Prostate gland (tissue), 2 donors: ENCODE results near the gene FAM229A. TPM values are rescaled to one million over a fixed set of nuclear protein-coding genes. Genes with fewer than 3 reads are reported as not detected.
"Not testable (repeated sequence)": the region's sequence is repeated elsewhere in the genome, so short reads cannot be mapped to it uniquely, and the experiment has no call there.

Experiments used
- DNase-seq: peaks from one replicate; pipeline ENCODE4 v3.0.0-alpha.2; 2019; ENCODE audit warnings: low spot score
- H3K27ac ChIP-seq, 2 donors: fragments of 200-600 bp; sonication (generic); 2 replicates each; pipeline ENCODE4 v1.5.1; 2017 to 2019
- H3K27me3 ChIP-seq: fragments of 200-600 bp; sonication (generic); replicated peaks from 2 replicates; pipeline ENCODE4 v1.5.1; 2019; ENCODE audit not compliant: insufficient read depth
- H3K36me3 ChIP-seq, 2 donors: fragments of 200-600 bp; sonication (generic); 1 replicate in 1 of 2; 2 replicates in 1 of 2; pipeline versions ENCODE4 v1.5.1 to v1.8.1; 2017 to 2019
- H3K4me1 ChIP-seq: fragments of 200-600 bp; sonication (generic); replicated peaks from 2 replicates; pipeline ENCODE4 v1.5.1; 2019
- H3K4me3 ChIP-seq, 2 donors: fragments of 200-600 bp; sonication (generic); 2 replicates each; pipeline ENCODE4 v1.5.1; 2017 to 2019
- H3K9me3 ChIP-seq: fragments of 200-600 bp; sonication (generic); 2 replicates; pipeline ENCODE4 v1.5.1; 2017
- CTCF ChIP-seq, 4 experiments: fragments of 200-600 bp in 2 of 4; fragments of 450-650 bp in 2 of 4; sonication (generic) in 2 of 4; IDR thresholded peaks; 1 replicate in 3 of 4; 2 replicates in 1 of 4; pipeline ENCODE4 v1.5.1; 2016 to 2019; ENCODE audit warnings: antibody characterized with exemption in 4 of 4, mild to moderate bottlenecking in 2 of 4, moderate library complexity in 2 of 4
- POLR2A ChIP-seq: fragments of 450-650 bp; IDR thresholded peaks from one replicate; pipeline ENCODE4 v1.6.1; 2016; ENCODE audit warnings: antibody characterized with exemption, mild to moderate bottlenecking
- POLR2AphosphoS5 ChIP-seq: sonication (generic); formaldehyde crosslinking; IDR thresholded peaks from one replicate; pipeline ENCODE4 v1.6.1; 2017; ENCODE audit warnings: antibody characterized with exemption
- WGBS: methylation state at CpG from one replicate; pipeline ENCODE4 v1.1.5; 2018; 5-methylcytosine and 5-hydroxymethylcytosine counted together
- intact Hi-C: fragments of 100-400 bp; cut with DNase I; formaldehyde crosslinking; loops from one replicate; pipeline ENCODE4 v1.14.2; 2022
- total RNA-seq, 2 donors: library from RNA; depleted of rRNA; stranded (reverse); fragments of >200 nt; gene quantifications; one replicate each; pipeline ENCODE4 v1.1.0, GENCODE V29; 2016

The FAM229A gene
- total RNA-seq, 2 donors from 2014 or later: 8.5 to 24.2 TPM

DNA sequence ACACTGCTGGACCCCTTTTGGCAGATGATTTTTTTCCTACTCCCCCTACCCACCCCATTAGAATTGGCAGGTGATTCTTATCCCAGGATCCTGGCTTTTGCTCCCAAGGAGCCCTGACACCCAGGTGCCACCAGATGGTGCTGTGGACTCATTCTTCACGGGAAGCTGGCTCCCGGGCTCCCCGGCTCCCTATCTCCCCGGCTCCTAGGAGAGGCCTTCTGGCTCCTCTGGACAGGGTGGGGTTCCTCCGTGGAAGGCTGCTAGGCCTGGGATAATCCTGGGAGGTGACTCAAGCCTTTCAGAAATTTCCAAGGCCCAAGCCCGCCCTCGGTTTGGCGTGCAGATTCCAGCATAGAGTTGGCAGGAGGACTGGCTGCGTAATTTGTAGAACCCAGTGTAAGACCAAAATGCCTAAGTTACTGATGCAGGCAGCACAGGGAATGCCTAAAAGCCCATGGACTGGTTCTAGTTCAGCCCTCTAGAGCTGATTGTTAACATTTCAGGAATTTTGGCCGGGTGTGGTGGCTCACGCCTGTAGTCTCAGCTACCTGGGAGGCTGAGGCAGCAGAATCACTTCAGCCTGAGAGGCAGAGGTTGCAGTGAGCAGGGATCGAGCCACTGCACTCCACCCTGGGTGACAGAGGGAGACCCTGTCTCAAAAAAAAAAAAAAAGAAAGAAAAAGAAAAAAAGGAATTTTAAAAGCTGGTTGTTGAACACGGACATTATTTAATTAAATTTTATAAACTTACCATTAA lies 38.8 kb upstream of the FAM229A start:
- H3K27me3 ChIP-seq: no peaks in the 10 kb centered on the region
- H3K36me3 ChIP-seq: no peaks in the 10 kb centered on the region
- peak overlapping the region in 1 of 2 donors; percentile 41 for H3K27ac ChIP-seq
- WGBS: 40% methylated on average over 13 of the region's 13 CpGs
- H3K4me1 ChIP-seq: no peaks in the 10 kb centered on the region
- H3K4me3 ChIP-seq: no peak overlapping the region
- DNase-seq: peak; percentile 72
- intact Hi-C loops: loop anchor here (10.0 kb wide), 2 partner anchors 224 to 474 kb away; partner anchors contain the start of gene FNDC5
- peak; percentile 64 to 87 (median 78) for TF ChIP-seq CTCF (IDR thresholded peaks at IDR 0.05)
- TF ChIP-seq POLR2A: no peak
- peak; percentile 40 for TF ChIP-seq POLR2AphosphoS5
- H3K9me3 ChIP-seq: no peaks in the 10 kb centered on the region

GRCh38 chr1:32399843-32400242 lies 37.6 kb upstream of the FAM229A start:
- no peaks in the 10 kb centered on the region for H3K9me3 ChIP-seq
- H3K27ac ChIP-seq: no peak overlapping the region
- H3K4me1 ChIP-seq: no peaks in the 10 kb centered on the region
- 83% methylated on average over 4 of the region's 4 CpGs for WGBS
- H3K27me3 ChIP-seq: no peaks in the 10 kb centered on the region
- intact Hi-C loops: loop anchor here (10.0 kb wide), 3 partner anchors 175 to 475 kb away; partner anchors contain the start of genes EIF3I, FNDC5 and TMEM234
- DNase-seq: no peak
- no peak for TF ChIP-seq POLR2AphosphoS5
- TF ChIP-seq POLR2A: no peak
- no peak for TF ChIP-seq CTCF (IDR thresholded peaks at IDR 0.05)
- H3K4me3 ChIP-seq: no peak overlapping the region
- no peaks in the 10 kb centered on the region for H3K36me3 ChIP-seq

GRCh38 chr1:32398401-32398800 lies 36.1 kb upstream of the FAM229A start:
- DNase-seq: no peak
- no peaks in the 10 kb centered on the region for H3K9me3 ChIP-seq
- WGBS: 73% methylated on average over 2 of the region's 2 CpGs
- intact Hi-C loops: loop anchor here (10.0 kb wide), 1 partner anchor 174 kb away; the partner anchor contains the start of genes EIF3I and TMEM234
- H3K27ac ChIP-seq: no peak overlapping the region
- TF ChIP-seq CTCF (IDR thresholded peaks at IDR 0.05) (no peak), POLR2A (no peak), POLR2AphosphoS5 (no peak)
- no peaks in the 10 kb centered on the region for H3K36me3 ChIP-seq
- peaks cover 2% of the 10 kb centered on the region for H3K4me1 ChIP-seq
- no peak overlapping the region for H3K4me3 ChIP-seq
- no peaks in the 10 kb centered on the region for H3K27me3 ChIP-seq

DNA sequence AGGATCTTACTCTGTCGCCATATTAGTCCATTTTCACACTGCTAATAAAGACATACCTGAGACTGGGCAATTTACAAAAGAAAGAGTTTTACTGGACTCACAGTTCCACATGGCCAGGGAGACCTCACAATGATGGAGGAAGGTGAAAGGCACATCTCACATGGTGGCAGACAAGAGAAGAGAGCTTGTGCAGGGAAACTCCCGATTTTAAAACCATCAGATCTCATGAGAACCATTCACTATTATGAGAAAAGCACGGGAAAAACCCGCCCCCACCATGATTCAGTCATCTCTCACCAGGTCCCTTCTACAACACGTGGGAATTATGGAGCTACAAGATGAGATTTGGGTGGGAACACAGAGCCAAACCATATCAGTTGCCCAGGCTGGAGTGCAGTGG lies 34.2 kb upstream of the FAM229A start:
- H3K9me3 ChIP-seq, DNase-seq, H3K36me3 ChIP-seq, H3K27me3 ChIP-seq, H3K4me3 ChIP-seq, H3K4me1 ChIP-seq, H3K27ac ChIP-seq: not testable (repeated sequence)
- intact Hi-C loops: loop anchor here (10.0 kb wide), 1 partner anchor 172 kb away; the partner anchor contains the start of genes EIF3I and TMEM234
- WGBS: 90% methylated on average over 5 of the region's 5 CpGs

DNA sequence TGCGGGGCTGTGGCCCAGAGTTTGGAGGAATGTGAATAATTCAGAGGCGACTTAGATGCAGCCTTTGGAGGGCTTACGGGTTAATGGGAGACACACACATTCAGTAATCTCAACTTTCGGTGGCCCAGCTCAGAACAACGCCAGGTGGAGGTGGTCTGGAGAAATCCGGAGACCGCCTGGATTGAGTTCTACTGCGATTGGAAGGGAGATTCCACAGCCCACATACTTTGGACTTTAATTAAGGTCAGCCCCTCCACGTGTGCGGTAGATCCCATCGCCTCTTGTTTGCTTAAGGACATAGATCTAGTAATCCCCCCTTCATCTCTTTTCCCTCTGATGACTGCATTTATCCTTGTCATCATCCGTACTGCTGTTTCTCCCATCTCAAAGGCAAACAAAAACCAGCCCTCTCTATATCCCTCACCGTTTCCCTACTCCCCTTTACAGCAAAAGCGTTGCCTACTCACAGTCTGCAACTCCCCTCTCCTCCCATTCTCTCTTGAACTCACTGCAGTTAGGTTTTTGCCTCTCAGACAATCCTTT lies 32.7 kb upstream of the FAM229A start:
- TF ChIP-seq POLR2AphosphoS5 (no peak), POLR2A (no peak), CTCF (IDR thresholded peaks at IDR 0.05) (no peak)
- no peaks in the 10 kb centered on the region for H3K36me3 ChIP-seq
- under 1% methylated on average over 14 of the region's 14 CpGs for WGBS
- DNase-seq: no peak
- H3K9me3 ChIP-seq: no peaks in the 10 kb centered on the region
- no peaks in the 10 kb centered on the region for H3K27me3 ChIP-seq
- intact Hi-C loops: loop anchor here (10.0 kb wide), 1 partner anchor 170 kb away; the partner anchor contains the start of genes EIF3I and TMEM234
- H3K4me1 ChIP-seq: peaks cover 9% of the 10 kb centered on the region
- H3K27ac ChIP-seq: peak overlapping the region; percentile 94 to 96
- peak overlapping the region; percentile 74 to 79 for H3K4me3 ChIP-seq
